GM18511 (cell line): ENCODE data around the gene TMEM209.
"Not testable (repeated sequence)": the region's sequence is repeated elsewhere in the genome, so short reads cannot be mapped to it uniquely, and the experiment has no call there.

Experiments
- ATAC-seq: cut with Tn5 transposase; IDR thresholded peaks from one replicate; pipeline ENCODE4 v1.9.1; 2021; ENCODE audit warnings: mild to moderate bottlenecking, moderate library complexity; ENCODE audit not compliant: unreplicated experiment

TMEM209 gene

GRCh38 chr7:130174237-130174959 is 30.8 kb downstream of the TMEM209 start:
- ATAC-seq, result no peak

- no peak for ATAC-seq
These were observed 43.0 kb downstream of the TMEM209 start for GRCh38 chr7:130162196-130162595.

- ATAC-seq, result no peak
These were observed 44.8 kb downstream of the TMEM209 start for GRCh38 chr7:130160455-130160854.

- no peak for ATAC-seq
These were observed 45.2 kb downstream of the TMEM209 start for GRCh38 chr7:130160023-130160422.

- no peak for ATAC-seq
These were observed 47.5 kb downstream of the TMEM209 start for GRCh38 chr7:130157700-130158099.

GRCh38 chr7:130156140-130156539 is 49.1 kb downstream of the TMEM209 start:
- ATAC-seq, result no peak

- no peak for ATAC-seq
These were observed 50.5 kb downstream of the TMEM209 start for GRCh38 chr7:130154501-130155317.

GRCh38 chr7:130154131-130154500 is 51.1 kb downstream of the TMEM209 start:
- ATAC-seq, result no peak

- no peak for ATAC-seq
These were observed 51.8 kb downstream of the TMEM209 start for GRCh38 chr7:130153211-130153908.

- no peak for ATAC-seq
These were observed 52.6 kb downstream of the TMEM209 start for GRCh38 chr7:130152493-130153210.

GRCh38 chr7:130151591-130152492 is 53.4 kb downstream of the TMEM209 start:
- ATAC-seq, result no peak

GRCh38 chr7:130150587-130150986 is 54.6 kb downstream of the TMEM209 start:
- ATAC-seq, result no peak

- no peak for ATAC-seq
These were observed 55.7 kb downstream of the TMEM209 start for GRCh38 chr7:130149281-130150139.

- no peak for ATAC-seq
These were observed 56.6 kb downstream of the TMEM209 start for GRCh38 chr7:130148561-130148960.

GRCh38 chr7:130147710-130148325 is 57.4 kb downstream of the TMEM209 start:
- ATAC-seq, result no peak

- ATAC-seq, result no peak
These were observed 58.4 kb downstream of the TMEM209 start for GRCh38 chr7:130146693-130147405.

- not testable (repeated sequence) for ATAC-seq
These were observed 59.1 kb downstream of the TMEM209 start for GRCh38 chr7:130146142-130146541.
